Measurements from ENCODE around the gene MTX3. TPM values are rescaled to one million over a fixed set of nuclear protein-coding genes. Genes with fewer than 3 reads are reported as not detected.

Gene MTX3
- total and polyA plus RNA-seq, 10 of the 15 experiments (the other 5 are each of a cell fraction or from before 2014, with no cell fraction given), result 1.8 to 18.9 (median 9.3) TPM

- TF ChIP-seq, protein P1, sequence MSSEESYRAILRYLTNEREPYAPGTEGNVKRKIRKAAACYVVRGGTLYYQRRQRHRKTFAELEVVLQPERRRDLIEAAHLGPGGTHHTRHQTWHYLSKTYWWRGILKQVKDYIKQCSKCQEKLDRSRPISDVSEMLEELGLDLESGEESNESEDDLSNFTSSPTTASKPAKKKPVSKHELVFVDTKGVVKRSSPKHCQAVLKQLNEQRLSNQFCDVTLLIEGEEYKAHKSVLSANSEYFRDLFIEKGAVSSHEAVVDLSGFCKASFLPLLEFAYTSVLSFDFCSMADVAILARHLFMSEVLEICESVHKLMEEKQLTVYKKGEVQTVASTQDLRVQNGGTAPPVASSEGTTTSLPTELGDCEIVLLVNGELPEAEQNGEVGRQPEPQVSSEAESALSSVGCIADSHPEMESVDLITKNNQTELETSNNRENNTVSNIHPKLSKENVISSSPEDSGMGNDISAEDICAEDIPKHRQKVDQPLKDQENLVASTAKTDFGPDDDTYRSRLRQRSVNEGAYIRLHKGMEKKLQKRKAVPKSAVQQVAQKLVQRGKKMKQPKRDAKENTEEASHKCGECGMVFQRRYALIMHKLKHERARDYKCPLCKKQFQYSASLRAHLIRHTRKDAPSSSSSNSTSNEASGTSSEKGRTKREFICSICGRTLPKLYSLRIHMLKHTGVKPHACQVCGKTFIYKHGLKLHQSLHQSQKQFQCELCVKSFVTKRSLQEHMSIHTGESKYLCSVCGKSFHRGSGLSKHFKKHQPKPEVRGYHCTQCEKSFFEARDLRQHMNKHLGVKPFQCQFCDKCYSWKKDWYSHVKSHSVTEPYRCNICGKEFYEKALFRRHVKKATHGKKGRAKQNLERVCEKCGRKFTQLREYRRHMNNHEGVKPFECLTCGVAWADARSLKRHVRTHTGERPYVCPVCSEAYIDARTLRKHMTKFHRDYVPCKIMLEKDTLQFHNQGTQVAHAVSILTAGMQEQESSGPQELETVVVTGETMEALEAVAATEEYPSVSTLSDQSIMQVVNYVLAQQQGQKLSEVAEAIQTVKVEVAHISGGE (CRISPR knock-in tag; IDR thresholded peaks at IDR 0.05), result no peak
- no peak for TF ChIP-seq JUND (IDR thresholded peaks at IDR 0.05; ENCODE audit: low read depth, low read length)
- TF ChIP-seq, protein P2, sequence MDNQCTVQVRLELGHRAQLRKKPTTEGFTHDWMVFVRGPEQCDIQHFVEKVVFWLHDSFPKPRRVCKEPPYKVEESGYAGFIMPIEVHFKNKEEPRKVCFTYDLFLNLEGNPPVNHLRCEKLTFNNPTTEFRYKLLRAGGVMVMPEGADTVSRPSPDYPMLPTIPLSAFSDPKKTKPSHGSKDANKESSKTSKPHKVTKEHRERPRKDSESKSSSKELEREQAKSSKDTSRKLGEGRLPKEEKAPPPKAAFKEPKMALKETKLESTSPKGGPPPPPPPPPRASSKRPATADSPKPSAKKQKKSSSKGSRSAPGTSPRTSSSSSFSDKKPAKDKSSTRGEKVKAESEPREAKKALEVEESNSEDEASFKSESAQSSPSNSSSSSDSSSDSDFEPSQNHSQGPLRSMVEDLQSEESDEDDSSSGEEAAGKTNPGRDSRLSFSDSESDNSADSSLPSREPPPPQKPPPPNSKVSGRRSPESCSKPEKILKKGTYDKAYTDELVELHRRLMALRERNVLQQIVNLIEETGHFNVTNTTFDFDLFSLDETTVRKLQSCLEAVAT (IDR thresholded peaks at IDR 0.05), result no peak
- TF ChIP-seq NFXL1 (IDR thresholded peaks at IDR 0.05; ENCODE audit: borderline replicate concordance), result no peak
- TF ChIP-seq, protein P3, sequence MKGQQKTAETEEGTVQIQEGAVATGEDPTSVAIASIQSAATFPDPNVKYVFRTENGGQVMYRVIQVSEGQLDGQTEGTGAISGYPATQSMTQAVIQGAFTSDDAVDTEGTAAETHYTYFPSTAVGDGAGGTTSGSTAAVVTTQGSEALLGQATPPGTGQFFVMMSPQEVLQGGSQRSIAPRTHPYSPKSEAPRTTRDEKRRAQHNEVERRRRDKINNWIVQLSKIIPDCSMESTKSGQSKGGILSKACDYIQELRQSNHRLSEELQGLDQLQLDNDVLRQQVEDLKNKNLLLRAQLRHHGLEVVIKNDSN (IDR thresholded peaks at IDR 0.05; ENCODE audit: borderline replicate concordance, extremely low read length, insufficient read depth, low read depth, low read length), result peak; percentile 65
- TF ChIP-seq JUNB (IDR thresholded peaks at IDR 0.05), result no peak
- TF ChIP-seq MYB (IDR thresholded peaks at IDR 0.05; ENCODE audit: borderline replicate concordance, low read depth, low read length), result no peak
- no peak for TF ChIP-seq BMI1 (IDR thresholded peaks at IDR 0.05; ENCODE audit: borderline replicate concordance)
- TF ChIP-seq, protein P4, sequence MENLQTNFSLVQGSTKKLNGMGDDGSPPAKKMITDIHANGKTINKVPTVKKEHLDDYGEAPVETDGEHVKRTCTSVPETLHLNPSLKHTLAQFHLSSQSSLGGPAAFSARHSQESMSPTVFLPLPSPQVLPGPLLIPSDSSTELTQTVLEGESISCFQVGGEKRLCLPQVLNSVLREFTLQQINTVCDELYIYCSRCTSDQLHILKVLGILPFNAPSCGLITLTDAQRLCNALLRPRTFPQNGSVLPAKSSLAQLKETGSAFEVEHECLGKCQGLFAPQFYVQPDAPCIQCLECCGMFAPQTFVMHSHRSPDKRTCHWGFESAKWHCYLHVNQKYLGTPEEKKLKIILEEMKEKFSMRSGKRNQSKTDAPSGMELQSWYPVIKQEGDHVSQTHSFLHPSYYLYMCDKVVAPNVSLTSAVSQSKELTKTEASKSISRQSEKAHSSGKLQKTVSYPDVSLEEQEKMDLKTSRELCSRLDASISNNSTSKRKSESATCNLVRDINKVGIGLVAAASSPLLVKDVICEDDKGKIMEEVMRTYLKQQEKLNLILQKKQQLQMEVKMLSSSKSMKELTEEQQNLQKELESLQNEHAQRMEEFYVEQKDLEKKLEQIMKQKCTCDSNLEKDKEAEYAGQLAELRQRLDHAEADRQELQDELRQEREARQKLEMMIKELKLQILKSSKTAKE (IDR thresholded peaks at IDR 0.05; ENCODE audit: low read depth, poor library complexity, severe bottlenecking), result no peak
- TF ChIP-seq ZBTB4 (CRISPR knock-in tag; IDR thresholded peaks at IDR 0.05), result no peak
- TF ChIP-seq ZNF24 (IDR thresholded peaks at IDR 0.05), result no peak
- TF ChIP-seq MTA2 (IDR thresholded peaks at IDR 0.05; ENCODE audit: low read depth), result peak; percentile 78
- TF ChIP-seq BCL11A (IDR thresholded peaks at IDR 0.05; ENCODE audit: low read depth, low read length), result no peak
- peak; percentile 64 for TF ChIP-seq KLF5 (IDR thresholded peaks at IDR 0.05; ENCODE audit: partially characterized antibody)
- no peak for TF ChIP-seq CHD4 (IDR thresholded peaks at IDR 0.05)
- TF ChIP-seq, protein P5, sequence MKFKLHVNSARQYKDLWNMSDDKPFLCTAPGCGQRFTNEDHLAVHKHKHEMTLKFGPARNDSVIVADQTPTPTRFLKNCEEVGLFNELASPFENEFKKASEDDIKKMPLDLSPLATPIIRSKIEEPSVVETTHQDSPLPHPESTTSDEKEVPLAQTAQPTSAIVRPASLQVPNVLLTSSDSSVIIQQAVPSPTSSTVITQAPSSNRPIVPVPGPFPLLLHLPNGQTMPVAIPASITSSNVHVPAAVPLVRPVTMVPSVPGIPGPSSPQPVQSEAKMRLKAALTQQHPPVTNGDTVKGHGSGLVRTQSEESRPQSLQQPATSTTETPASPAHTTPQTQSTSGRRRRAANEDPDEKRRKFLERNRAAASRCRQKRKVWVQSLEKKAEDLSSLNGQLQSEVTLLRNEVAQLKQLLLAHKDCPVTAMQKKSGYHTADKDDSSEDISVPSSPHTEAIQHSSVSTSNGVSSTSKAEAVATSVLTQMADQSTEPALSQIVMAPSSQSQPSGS (IDR thresholded peaks at IDR 0.05; ENCODE audit: low read length), result no peak
Observed at GRCh38 chr5:79990598-79991507, at the start of gene MTX3 (continued).

Data from GM12878 (cell line).